ENCODE data around the gene SRGAP3.

DNA sequence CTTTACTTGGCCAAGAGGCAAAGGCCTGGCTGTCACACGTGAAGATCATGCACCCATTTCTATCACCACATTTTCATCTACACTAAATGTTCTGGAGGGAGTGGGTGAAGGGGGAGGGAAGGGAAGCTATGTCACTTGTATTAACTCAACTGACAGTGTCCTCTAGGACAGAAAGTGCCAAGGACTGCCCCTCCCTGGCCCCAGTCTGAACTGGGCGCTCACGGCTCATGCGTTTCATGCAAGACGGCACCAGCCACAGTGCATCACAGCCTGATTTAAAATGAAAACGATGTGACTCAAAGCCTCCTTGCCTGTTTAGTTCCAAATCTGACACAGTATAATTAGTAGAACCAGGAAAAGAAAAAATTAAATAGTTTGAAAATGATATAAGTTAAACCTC lies 265.4 kb downstream of the SRGAP3 start:
- TF ChIP-seq ARNTL (CRISPR knock-in tag; IDR thresholded peaks at IDR 0.05; ENCODE audit: borderline replicate concordance, low read depth) (no peak), ZFP30 (CRISPR knock-in tag; IDR thresholded peaks at IDR 0.05) (no peak), OSR1 (CRISPR knock-in tag; IDR thresholded peaks at IDR 0.05) (no peak), GLIS3 (CRISPR knock-in tag; IDR thresholded peaks at IDR 0.05) (no peak), ZNF70 (CRISPR knock-in tag; IDR thresholded peaks at IDR 0.05) (no peak), ISL1 (CRISPR knock-in tag; IDR thresholded peaks at IDR 0.05) (no peak)
- TF ChIP-seq, protein P1, sequence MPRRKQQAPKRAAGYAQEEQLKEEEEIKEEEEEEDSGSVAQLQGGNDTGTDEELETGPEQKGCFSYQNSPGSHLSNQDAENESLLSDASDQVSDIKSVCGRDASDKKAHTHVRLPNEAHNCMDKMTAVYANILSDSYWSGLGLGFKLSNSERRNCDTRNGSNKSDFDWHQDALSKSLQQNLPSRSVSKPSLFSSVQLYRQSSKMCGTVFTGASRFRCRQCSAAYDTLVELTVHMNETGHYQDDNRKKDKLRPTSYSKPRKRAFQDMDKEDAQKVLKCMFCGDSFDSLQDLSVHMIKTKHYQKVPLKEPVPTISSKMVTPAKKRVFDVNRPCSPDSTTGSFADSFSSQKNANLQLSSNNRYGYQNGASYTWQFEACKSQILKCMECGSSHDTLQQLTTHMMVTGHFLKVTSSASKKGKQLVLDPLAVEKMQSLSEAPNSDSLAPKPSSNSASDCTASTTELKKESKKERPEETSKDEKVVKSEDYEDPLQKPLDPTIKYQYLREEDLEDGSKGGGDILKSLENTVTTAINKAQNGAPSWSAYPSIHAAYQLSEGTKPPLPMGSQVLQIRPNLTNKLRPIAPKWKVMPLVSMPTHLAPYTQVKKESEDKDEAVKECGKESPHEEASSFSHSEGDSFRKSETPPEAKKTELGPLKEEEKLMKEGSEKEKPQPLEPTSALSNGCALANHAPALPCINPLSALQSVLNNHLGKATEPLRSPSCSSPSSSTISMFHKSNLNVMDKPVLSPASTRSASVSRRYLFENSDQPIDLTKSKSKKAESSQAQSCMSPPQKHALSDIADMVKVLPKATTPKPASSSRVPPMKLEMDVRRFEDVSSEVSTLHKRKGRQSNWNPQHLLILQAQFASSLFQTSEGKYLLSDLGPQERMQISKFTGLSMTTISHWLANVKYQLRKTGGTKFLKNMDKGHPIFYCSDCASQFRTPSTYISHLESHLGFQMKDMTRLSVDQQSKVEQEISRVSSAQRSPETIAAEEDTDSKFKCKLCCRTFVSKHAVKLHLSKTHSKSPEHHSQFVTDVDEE (CRISPR knock-in tag; IDR thresholded peaks at IDR 0.05): no peak
- TF ChIP-seq, protein P2, sequence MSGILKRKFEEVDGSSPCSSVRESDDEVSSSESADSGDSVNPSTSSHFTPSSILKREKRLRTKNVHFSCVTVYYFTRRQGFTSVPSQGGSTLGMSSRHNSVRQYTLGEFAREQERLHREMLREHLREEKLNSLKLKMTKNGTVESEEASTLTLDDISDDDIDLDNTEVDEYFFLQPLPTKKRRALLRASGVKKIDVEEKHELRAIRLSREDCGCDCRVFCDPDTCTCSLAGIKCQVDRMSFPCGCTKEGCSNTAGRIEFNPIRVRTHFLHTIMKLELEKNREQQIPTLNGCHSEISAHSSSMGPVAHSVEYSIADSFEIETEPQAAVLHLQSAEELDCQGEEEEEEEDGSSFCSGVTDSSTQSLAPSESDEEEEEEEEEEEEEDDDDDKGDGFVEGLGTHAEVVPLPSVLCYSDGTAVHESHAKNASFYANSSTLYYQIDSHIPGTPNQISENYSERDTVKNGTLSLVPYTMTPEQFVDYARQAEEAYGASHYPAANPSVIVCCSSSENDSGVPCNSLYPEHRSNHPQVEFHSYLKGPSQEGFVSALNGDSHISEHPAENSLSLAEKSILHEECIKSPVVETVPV (CRISPR knock-in tag; IDR thresholded peaks at IDR 0.05): no peak
- TF ChIP-seq, protein P3, sequence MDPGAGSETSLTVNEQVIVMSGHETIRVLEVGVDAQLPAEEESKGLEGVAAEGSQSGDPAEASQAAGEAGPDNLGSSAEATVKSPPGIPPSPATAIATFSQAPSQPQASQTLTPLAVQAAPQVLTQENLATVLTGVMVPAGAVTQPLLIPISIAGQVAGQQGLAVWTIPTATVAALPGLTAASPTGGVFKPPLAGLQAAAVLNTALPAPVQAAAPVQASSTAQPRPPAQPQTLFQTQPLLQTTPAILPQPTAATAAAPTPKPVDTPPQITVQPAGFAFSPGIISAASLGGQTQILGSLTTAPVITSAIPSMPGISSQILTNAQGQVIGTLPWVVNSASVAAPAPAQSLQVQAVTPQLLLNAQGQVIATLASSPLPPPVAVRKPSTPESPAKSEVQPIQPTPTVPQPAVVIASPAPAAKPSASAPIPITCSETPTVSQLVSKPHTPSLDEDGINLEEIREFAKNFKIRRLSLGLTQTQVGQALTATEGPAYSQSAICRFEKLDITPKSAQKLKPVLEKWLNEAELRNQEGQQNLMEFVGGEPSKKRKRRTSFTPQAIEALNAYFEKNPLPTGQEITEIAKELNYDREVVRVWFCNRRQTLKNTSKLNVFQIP (CRISPR knock-in tag; IDR thresholded peaks at IDR 0.05; ENCODE audit: borderline replicate concordance, low read depth): no peak
- TF ChIP-seq, protein P4, sequence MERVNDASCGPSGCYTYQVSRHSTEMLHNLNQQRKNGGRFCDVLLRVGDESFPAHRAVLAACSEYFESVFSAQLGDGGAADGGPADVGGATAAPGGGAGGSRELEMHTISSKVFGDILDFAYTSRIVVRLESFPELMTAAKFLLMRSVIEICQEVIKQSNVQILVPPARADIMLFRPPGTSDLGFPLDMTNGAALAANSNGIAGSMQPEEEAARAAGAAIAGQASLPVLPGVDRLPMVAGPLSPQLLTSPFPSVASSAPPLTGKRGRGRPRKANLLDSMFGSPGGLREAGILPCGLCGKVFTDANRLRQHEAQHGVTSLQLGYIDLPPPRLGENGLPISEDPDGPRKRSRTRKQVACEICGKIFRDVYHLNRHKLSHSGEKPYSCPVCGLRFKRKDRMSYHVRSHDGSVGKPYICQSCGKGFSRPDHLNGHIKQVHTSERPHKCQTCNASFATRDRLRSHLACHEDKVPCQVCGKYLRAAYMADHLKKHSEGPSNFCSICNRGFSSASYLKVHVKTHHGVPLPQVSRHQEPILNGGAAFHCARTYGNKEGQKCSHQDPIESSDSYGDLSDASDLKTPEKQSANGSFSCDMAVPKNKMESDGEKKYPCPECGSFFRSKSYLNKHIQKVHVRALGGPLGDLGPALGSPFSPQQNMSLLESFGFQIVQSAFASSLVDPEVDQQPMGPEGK (CRISPR knock-in tag; IDR thresholded peaks at IDR 0.05; ENCODE audit: borderline replicate concordance): no peak
